ENCODE results near the gene UNC119. TPM values are rescaled to one million over a fixed set of nuclear protein-coding genes. Genes with fewer than 3 reads are reported as not detected.
A peak's percentile ranks its signal among the peaks of the same experiment; 100 is the strongest.

Gene UNC119
- total RNA-seq, 1 donor from 2014 or later = 61.4 TPM

- H3K4me1 ChIP-seq = peaks cover 7% of the 10 kb centered on the region
- H2AFZ ChIP-seq (replicated peaks) = peak within 1 kb of the TSS; percentile 92
- peak within 1 kb of the TSS; percentile 51 for H3K27ac Mint-ChIP-seq
- peak within 1 kb of the TSS; percentile 84 for H3K4me2 ChIP-seq
- no peaks in the 10 kb centered on the region for H3K36me3 ChIP-seq
- H4K20me1 ChIP-seq (ENCODE audit: low read depth) = peaks cover 11% of the 10 kb centered on the region
- no peak within 1 kb of the TSS for H3K27ac ChIP-seq
- peaks cover 8% of the 10 kb centered on the region for H3K36me3 Mint-ChIP-seq
- peak; percentile 98 for DNase-seq (ENCODE audit: low spot score)
- TF ChIP-seq EZH2 (IDR thresholded peaks at IDR 0.05) (no peak), EZH2phosphoT487 (IDR thresholded peaks at IDR 0.05) (peak; percentile 45)
- H3K4me3 Mint-ChIP-seq = peak within 1 kb of the TSS; percentile 97
- peak within 1 kb of the TSS; percentile 56 for H3K9ac ChIP-seq
- H3F3A ChIP-seq (ENCODE audit: low read depth) = peaks cover 14% of the 10 kb centered on the region
- H3K4me1 Mint-ChIP-seq = peaks cover 24% of the 10 kb centered on the region
- peaks cover 28% of the 10 kb centered on the region for H3K27me3 ChIP-seq
- H3K79me2 ChIP-seq (ENCODE audit: low read depth) = peaks cover 34% of the 10 kb centered on the region
- peaks cover 11% of the 10 kb centered on the region for H3K27me3 Mint-ChIP-seq (ENCODE audit: insufficient read depth, low read depth)
- no peaks in the 10 kb centered on the region for H3K9me3 Mint-ChIP-seq
- H3K4me3 ChIP-seq = peak within 1 kb of the TSS; percentile 91
- H3K9me3 ChIP-seq (ENCODE audit: low read depth) = no peaks in the 10 kb centered on the region
Observed at GRCh38 chr17:28571361-28572122, 19.1 kb upstream of the UNC119 start, which contains the start of gene PIGS. Gene PIGS (minus strand): TSS chr17:28571524. CDS start chr17:28571496, 28 bp downstream.

- H3K4me1 Mint-ChIP-seq = peaks cover 20% of the 10 kb centered on the region
- peaks cover 14% of the 10 kb centered on the region for H3F3A ChIP-seq (ENCODE audit: low read depth)
- no peaks in the 10 kb centered on the region for H3K9me3 Mint-ChIP-seq
- peak overlapping the region; percentile 56 for H3K9ac ChIP-seq
- peaks cover 10% of the 10 kb centered on the region for H3K27me3 Mint-ChIP-seq (ENCODE audit: insufficient read depth, low read depth)
- H3K27me3 ChIP-seq = peaks cover 24% of the 10 kb centered on the region
- H3K36me3 ChIP-seq = no peaks in the 10 kb centered on the region
- H2AFZ ChIP-seq (replicated peaks) = peak overlapping the region; percentile 92
- peaks cover 34% of the 10 kb centered on the region for H3K79me2 ChIP-seq (ENCODE audit: low read depth)
- peak overlapping the region; percentile 51 for H3K27ac Mint-ChIP-seq
- peak overlapping the region; percentile 97 for H3K4me3 Mint-ChIP-seq
- H3K27ac ChIP-seq = no peak overlapping the region
- H3K4me1 ChIP-seq = peaks cover 7% of the 10 kb centered on the region
- H3K4me2 ChIP-seq = peak overlapping the region; percentile 84
- no peak for TF ChIP-seq CTCF (IDR thresholded peaks at IDR 0.05)
- TF ChIP-seq EZH2 (IDR thresholded peaks at IDR 0.05) = no peak
- TF ChIP-seq EZH2phosphoT487 (IDR thresholded peaks at IDR 0.05) = no peak
- peaks cover 11% of the 10 kb centered on the region for H4K20me1 ChIP-seq (ENCODE audit: low read depth)
- peaks cover 8% of the 10 kb centered on the region for H3K36me3 Mint-ChIP-seq
- no peaks in the 10 kb centered on the region for H3K9me3 ChIP-seq (ENCODE audit: low read depth)
- peak; percentile 58 for DNase-seq (ENCODE audit: low spot score)
- H3K4me3 ChIP-seq = peak overlapping the region; percentile 91
Observed at GRCh38 chr17:28570716-28571360, 18.4 kb upstream of the UNC119 start.

DNA sequence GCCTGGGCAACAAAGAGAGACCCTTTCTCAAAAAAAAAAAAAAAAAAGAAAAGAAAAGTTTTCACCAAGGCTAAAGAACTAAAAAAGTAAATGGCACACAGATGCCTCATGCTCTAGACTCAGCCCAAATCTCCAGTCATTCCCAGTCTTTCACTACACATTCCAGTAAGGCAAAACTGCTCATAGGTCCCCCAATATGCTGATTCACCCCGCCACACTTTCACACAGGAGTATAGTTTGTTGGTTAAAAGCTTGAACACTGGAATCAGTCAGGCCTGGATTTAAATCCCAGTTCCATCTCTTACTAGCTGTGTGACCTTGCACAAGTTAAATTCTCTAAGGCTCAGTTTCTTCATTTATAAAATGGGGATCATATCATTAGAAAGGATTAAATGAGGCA lies 17.0 kb upstream of the UNC119 start:
- no peak for DNase-seq (ENCODE audit: low spot score)
- no peak overlapping the region for H3K4me3 ChIP-seq
- peaks cover 14% of the 10 kb centered on the region for H3F3A ChIP-seq (ENCODE audit: low read depth)
- peaks cover 7% of the 10 kb centered on the region for H3K4me1 ChIP-seq
- H3K27me3 ChIP-seq = peaks cover 17% of the 10 kb centered on the region
- H3K27ac Mint-ChIP-seq = no peak overlapping the region
- no peak overlapping the region for H3K27ac ChIP-seq
- no peaks in the 10 kb centered on the region for H3K36me3 ChIP-seq
- peak overlapping the region; percentile 84 for H3K4me2 ChIP-seq
- peaks cover 20% of the 10 kb centered on the region for H3K4me1 Mint-ChIP-seq
- H3K9me3 ChIP-seq (ENCODE audit: low read depth) = no peaks in the 10 kb centered on the region
- no peak overlapping the region for H3K9ac ChIP-seq
- no peak overlapping the region for H2AFZ ChIP-seq (replicated peaks)
- peaks cover 9% of the 10 kb centered on the region for H3K36me3 Mint-ChIP-seq
- no peaks in the 10 kb centered on the region for H3K9me3 Mint-ChIP-seq
- H3K79me2 ChIP-seq (ENCODE audit: low read depth) = peaks cover 45% of the 10 kb centered on the region
- H4K20me1 ChIP-seq (ENCODE audit: low read depth) = peaks cover 18% of the 10 kb centered on the region
- H3K27me3 Mint-ChIP-seq (ENCODE audit: insufficient read depth, low read depth) = peaks cover 8% of the 10 kb centered on the region
- peak overlapping the region; percentile 97 for H3K4me3 Mint-ChIP-seq
- no peak for TF ChIP-seq EZH2phosphoT487 (IDR thresholded peaks at IDR 0.05)
- TF ChIP-seq CTCF (IDR thresholded peaks at IDR 0.05) = no peak
- no peak for TF ChIP-seq EZH2 (IDR thresholded peaks at IDR 0.05)

Data from neural progenitor cell (in vitro differentiated cells).